NT2/D1 (cell line): ENCODE measurements around the gene ATP5F1C.

Source experiments
- DNase-seq: peaks from one replicate; pipeline ENCODE4 v3.0.0-alpha.2; 2011; ENCODE audit warnings: low read depth, low spot score
- H3K27me3 ChIP-seq: 2 replicates; pipeline ENCODE4 v1.6.0; 2011; ENCODE audit warnings: mild to moderate bottlenecking; ENCODE audit not compliant: insufficient read length, insufficient read depth
- H3K36me3 ChIP-seq: 2 replicates; pipeline ENCODE4 v1.6.1; 2011; ENCODE audit warnings: mild to moderate bottlenecking, low read length, mixed read lengths; ENCODE audit not compliant: insufficient read depth, insufficient read length
- H3K4me1 ChIP-seq: 2 replicates; pipeline ENCODE4 v1.5.1; 2011; ENCODE audit not compliant: insufficient read depth, insufficient read length
- H3K4me3 ChIP-seq: 2 replicates; pipeline ENCODE4 v1.5.1; 2011; ENCODE audit warnings: low read depth; ENCODE audit not compliant: insufficient read length
- H3K9ac ChIP-seq: 2 replicates; pipeline ENCODE4 v1.6.0; 2011; ENCODE audit warnings: low read depth; ENCODE audit not compliant: insufficient read length
- H3K9me3 ChIP-seq: 2 replicates; pipeline ENCODE4 v1.5.1; 2011; ENCODE audit warnings: mild to moderate bottlenecking, low read length; ENCODE audit not compliant: insufficient read depth
- SUZ12 ChIP-seq: IDR thresholded peaks from 2 replicates; pipeline ENCODE4 v1.6.1; 2011; ENCODE audit not compliant: insufficient read length, insufficient read depth; ENCODE audit errors: extremely low read depth
- YY1 ChIP-seq: IDR thresholded peaks from 2 replicates; pipeline ENCODE4 v1.6.1; 2011; ENCODE audit not compliant: insufficient read length, insufficient read depth
- ZNF274 ChIP-seq: IDR thresholded peaks from 2 replicates; pipeline ENCODE4 v1.6.1; 2011; ENCODE audit warnings: mild to moderate bottlenecking, low read depth, low read length

Gene ATP5F1C

DNA sequence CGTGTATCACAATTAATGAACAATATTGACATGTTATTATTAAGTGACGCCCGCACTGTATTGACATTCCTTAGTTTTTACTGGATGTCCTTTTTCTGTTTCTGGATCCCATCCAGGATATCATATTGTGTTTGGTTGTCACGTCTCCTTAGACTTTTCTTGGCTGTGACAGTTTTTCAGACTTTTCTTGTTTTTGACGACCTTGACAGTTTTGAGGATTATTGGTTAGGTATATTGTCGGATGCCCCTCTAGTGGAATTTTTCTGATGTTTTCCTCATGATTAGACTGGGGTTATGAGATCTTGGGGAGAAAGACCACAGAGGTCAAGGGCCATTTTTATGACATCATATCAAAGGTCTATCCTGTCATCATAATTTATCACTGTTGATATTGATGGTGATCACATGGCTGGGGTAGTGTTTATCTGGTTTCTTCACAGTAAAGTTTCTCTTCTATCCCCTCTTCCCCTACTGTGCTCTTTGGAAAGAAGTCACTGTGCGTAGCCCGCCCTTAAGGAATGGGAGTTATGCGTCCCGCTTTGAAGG lies 41.4 kb downstream of the ATP5F1C start:
- TF ChIP-seq YY1 (no peak), SUZ12 (no peak), ZNF274 (no peak)
- Histone ChIP-seq H3K4me1 (no peaks in the 10 kb centered on the region), H3K36me3 (peaks cover 14% of the 10 kb centered on the region), H3K9me3 (no peaks in the 10 kb centered on the region), H3K27me3 (no peaks in the 10 kb centered on the region), H3K9ac (no peak overlapping the region), H3K4me3 (no peak overlapping the region)
- no peak for DNase-seq

DNA sequence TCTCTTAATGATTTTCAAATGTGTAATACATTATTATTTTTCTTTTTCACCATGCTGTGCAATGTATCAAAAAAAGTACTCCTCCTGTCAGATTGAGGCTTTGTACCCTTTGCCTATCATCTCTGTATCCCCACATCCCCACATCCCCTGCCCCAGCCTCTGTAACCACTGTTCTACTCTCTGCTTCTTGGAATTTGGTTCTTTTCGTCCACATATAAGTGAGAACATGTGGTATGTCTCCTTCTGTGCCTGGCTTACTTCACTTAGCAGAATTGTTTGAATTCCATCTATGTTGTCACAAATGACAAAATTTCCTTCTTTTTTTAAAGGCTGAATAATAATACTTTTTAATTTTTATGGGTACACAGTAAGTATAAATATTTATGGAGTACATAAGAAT lies 44.1 kb downstream of the ATP5F1C start:
- peaks cover 6% of the 10 kb centered on the region for H3K36me3 ChIP-seq
- TF ChIP-seq YY1 = no peak
- TF ChIP-seq ZNF274 = no peak
- TF ChIP-seq SUZ12 = no peak
- H3K4me3 ChIP-seq = no peak overlapping the region

DNA sequence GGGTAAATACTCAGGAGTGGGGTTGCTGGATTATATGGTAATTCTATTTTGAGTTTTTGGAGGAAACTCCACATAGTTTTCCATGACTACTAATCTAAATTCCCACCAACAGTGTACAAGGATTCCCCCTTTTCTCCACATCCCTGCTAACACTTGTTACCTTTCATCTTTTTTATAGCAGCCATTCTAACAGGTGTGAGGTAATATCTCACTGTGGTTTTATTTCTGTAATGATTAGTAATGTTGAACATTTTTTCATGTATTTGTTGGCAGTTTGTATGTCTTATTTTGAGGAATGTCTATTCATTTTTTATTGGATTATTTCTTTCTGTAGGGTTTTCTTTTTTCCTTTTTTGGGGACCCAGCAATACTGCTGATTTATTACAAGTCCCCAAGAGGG lies 45.2 kb downstream of the ATP5F1C start:
- H3K4me3 ChIP-seq = no peak overlapping the region
- TF ChIP-seq YY1 = no peak
- no peak for TF ChIP-seq ZNF274
- no peak for TF ChIP-seq SUZ12
- no peaks in the 10 kb centered on the region for H3K27me3 ChIP-seq
- peaks cover 6% of the 10 kb centered on the region for H3K36me3 ChIP-seq
- DNase-seq = no peak
- H3K4me1 ChIP-seq = no peaks in the 10 kb centered on the region
- H3K9ac ChIP-seq = no peak overlapping the region
- no peaks in the 10 kb centered on the region for H3K9me3 ChIP-seq

More for the DNA sequence above, 44.1 kb downstream of the ATP5F1C start:
- Histone ChIP-seq H3K27me3 (no peaks in the 10 kb centered on the region), H3K9ac (no peak overlapping the region), H3K9me3 (no peaks in the 10 kb centered on the region), H3K4me1 (no peaks in the 10 kb centered on the region)
- DNase-seq = no peak

- H3K4me3 ChIP-seq = no peak overlapping the region
- TF ChIP-seq SUZ12 (no peak), YY1 (no peak), ZNF274 (no peak)
- no peaks in the 10 kb centered on the region for H3K9me3 ChIP-seq
- DNase-seq = no peak
- no peak overlapping the region for H3K9ac ChIP-seq
- H3K36me3 ChIP-seq = peaks cover 6% of the 10 kb centered on the region
- no peaks in the 10 kb centered on the region for H3K4me1 ChIP-seq
- no peaks in the 10 kb centered on the region for H3K27me3 ChIP-seq
Observed at GRCh38 chr10:7834262-7834661, 46.3 kb downstream of the ATP5F1C start.

- Histone ChIP-seq H3K36me3 (peaks cover 6% of the 10 kb centered on the region), H3K9ac (no peak overlapping the region), H3K9me3 (no peaks in the 10 kb centered on the region), H3K4me1 (no peaks in the 10 kb centered on the region), H3K4me3 (no peak overlapping the region), H3K27me3 (no peaks in the 10 kb centered on the region)
- no peak for DNase-seq
- TF ChIP-seq YY1 = no peak
- no peak for TF ChIP-seq SUZ12
- no peak for TF ChIP-seq ZNF274
Observed at GRCh38 chr10:7836571-7836970, 48.6 kb downstream of the ATP5F1C start.

DNA sequence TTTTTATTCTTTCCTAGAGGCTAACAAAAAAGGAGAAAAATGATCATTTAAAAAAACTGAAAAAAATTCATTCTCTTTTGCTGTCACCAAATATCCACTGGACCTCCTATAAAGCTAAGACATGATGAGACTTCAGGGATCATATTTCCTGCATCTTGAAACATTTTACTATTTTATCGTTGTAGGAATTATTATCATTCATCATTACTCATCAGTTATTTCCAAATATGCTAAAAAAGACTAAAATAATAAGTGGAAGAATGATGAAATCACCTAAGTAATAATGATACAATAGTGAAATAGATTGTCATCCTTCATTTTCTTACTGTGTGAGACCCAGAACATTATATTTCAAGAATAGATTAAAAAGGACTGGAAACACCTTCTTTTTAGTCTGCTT lies 58.6 kb downstream of the ATP5F1C start:
- Histone ChIP-seq H3K27me3 (no peaks in the 10 kb centered on the region), H3K4me3 (no peak overlapping the region), H3K4me1 (no peaks in the 10 kb centered on the region), H3K9ac (no peak overlapping the region), H3K9me3 (no peaks in the 10 kb centered on the region), H3K36me3 (no peaks in the 10 kb centered on the region)
- TF ChIP-seq SUZ12 (no peak), YY1 (no peak), ZNF274 (no peak)
- no peak for DNase-seq

DNA sequence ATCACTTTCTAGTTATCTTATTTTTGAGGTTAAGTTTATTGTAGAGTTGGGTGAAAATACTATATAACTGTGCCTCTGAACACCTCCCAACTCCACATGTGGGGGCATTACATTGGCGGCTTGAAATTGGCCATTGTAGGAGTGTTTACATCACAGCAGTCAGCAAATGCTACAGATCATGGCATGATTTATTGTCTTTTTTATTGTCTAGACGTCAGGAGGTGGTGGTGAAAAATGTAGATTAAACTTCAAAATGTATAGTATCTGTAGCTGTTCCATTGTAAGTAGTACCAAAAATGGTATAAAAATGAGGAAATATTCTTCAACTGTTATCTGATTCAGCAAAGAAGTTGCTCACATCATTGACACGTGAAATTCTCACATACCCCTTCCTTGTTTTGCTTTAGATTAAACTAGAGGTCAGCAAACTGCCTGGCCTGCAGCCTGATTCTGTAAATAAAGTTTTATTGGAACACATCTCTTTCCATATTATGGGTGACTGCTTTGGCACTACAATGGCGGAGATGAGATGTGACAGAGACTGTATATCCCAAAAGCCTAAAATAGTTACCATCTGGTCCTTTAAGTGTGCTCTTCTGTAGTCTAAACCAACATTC lies 65.4 kb downstream of the ATP5F1C start:
- H3K4me1 ChIP-seq = no peaks in the 10 kb centered on the region
- H3K9me3 ChIP-seq = no peaks in the 10 kb centered on the region
- DNase-seq = no peak
- no peaks in the 10 kb centered on the region for H3K27me3 ChIP-seq
- H3K36me3 ChIP-seq = no peaks in the 10 kb centered on the region
- H3K4me3 ChIP-seq = no peak overlapping the region
- TF ChIP-seq ZNF274 (no peak), SUZ12 (no peak), YY1 (no peak)
- H3K9ac ChIP-seq = no peak overlapping the region

- TF ChIP-seq ZNF274 = no peak
- TF ChIP-seq SUZ12 = no peak
- TF ChIP-seq YY1 = no peak
- Histone ChIP-seq H3K4me3 (no peak overlapping the region), H3K27me3 (no peaks in the 10 kb centered on the region), H3K9ac (no peak overlapping the region), H3K36me3 (no peaks in the 10 kb centered on the region), H3K9me3 (no peaks in the 10 kb centered on the region), H3K4me1 (no peaks in the 10 kb centered on the region)
- no peak for DNase-seq
Observed at GRCh38 chr10:7853890-7854289, 65.9 kb downstream of the ATP5F1C start.
